Thyroid gland (tissue), 4 donors: Measurements from ENCODE around the gene PAQR5.

ENCODE experiments used
- CTCF ChIP-seq, 6 experiments: fragments of 200-600 bp in 3 of 6; fragments of 450-650 bp in 3 of 6; sonication (generic) in 3 of 6; IDR thresholded peaks; one replicate each; pipeline ENCODE4 v1.5.1; 2016 to 2019; ENCODE audit warnings: antibody characterized with exemption in 6 of 6, mild to moderate bottlenecking in 2 of 6, inconsistent platforms in 1 of 6, moderate library complexity in 1 of 6
- POLR2A ChIP-seq, 2 donors: fragments of 450-650 bp; IDR thresholded peaks; one replicate each; pipeline ENCODE4 v1.6.1; 2017; ENCODE audit warnings: antibody characterized with exemption in 2 of 2, mild to moderate bottlenecking in 2 of 2, moderate library complexity in 1 of 2

- TF ChIP-seq CTCF (IDR thresholded peaks at IDR 0.05) = no peak
- no peak for TF ChIP-seq POLR2A (IDR thresholded peaks at IDR 0.05)
Measured at GRCh38 chr15:69405110-69405509, 106.4 kb downstream of the PAQR5 start.
